HT-29 (cell line): ENCODE data around the gene SMURF2. TPM values are rescaled to one million over a fixed set of nuclear protein-coding genes. Genes with fewer than 3 reads are reported as not detected.

Experiments used
- DNase-seq: peaks from one replicate; pipeline ENCODE4 v3.0.0-alpha.2; 2015; ENCODE audit warnings: low spot score
- small RNA-seq: library from RNA; depleted of rRNA; stranded (forward); fragments of <200 nt; gene quantifications from one replicate; pipeline ENCODE3, GENCODE V24; 2014
- total RNA-seq: library from RNA; depleted of rRNA; stranded (reverse); fragments of >200 nt; shearing (Covaris generic); gene quantifications from 2 replicates; pipeline ENCODE4 v1.2.3, GENCODE V29; 2014; rRNA removed

SMURF2 gene
- total RNA-seq, 1 experiment from 2014 or later, result 10.7 TPM

GRCh38 chr17:64504769-64505339, 157.3 kb downstream of the SMURF2 start:
- no peak for DNase-seq

GRCh38 chr17:64503821-64504768, 158.0 kb downstream of the SMURF2 start:
- DNase-seq, result no peak

GRCh38 chr17:64503341-64503740, 158.8 kb downstream of the SMURF2 start:
- DNase-seq, result no peak

- no peak for DNase-seq
These were observed 159.3 kb downstream of the SMURF2 start for GRCh38 chr17:64502809-64503208.

- no peak for DNase-seq
These were observed 160.1 kb downstream of the SMURF2 start for GRCh38 chr17:64502021-64502420.

- DNase-seq, result no peak
These were observed 161.0 kb downstream of the SMURF2 start for GRCh38 chr17:64500862-64501765.

- peak; percentile 20 for DNase-seq
These were observed 161.6 kb downstream of the SMURF2 start for GRCh38 chr17:64500487-64500859.

GRCh38 chr17:64499805-64500486, 162.2 kb downstream of the SMURF2 start:
- DNase-seq, result peak; percentile 25

- DNase-seq, result peak; percentile 45
These were observed 163.6 kb downstream of the SMURF2 start for GRCh38 chr17:64498308-64499203.

- DNase-seq, result peak; percentile 62
These were observed 164.5 kb downstream of the SMURF2 start for GRCh38 chr17:64497565-64498035.

GRCh38 chr17:64496786-64497564, 165.1 kb downstream of the SMURF2 start, which contains the start of gene POLG2:
Gene POLG2 (minus strand): TSS chr17:64497054. CDS start chr17:64496968, 86 bp downstream.
- peak; percentile 94 for DNase-seq

GRCh38 chr17:64496348-64496785, 165.7 kb downstream of the SMURF2 start:
- DNase-seq, result peak; percentile 38

Small RNAs within 50 kb of the gene (small RNA-seq; reads per million reads assigned to genes)
- not detected for gene AC009994.1

Other genes starting within 250 kb of the SMURF2 start
- 0.71 and 2.5 TPM in 2 replicates for gene MILR1, start 213.2 kb downstream of the SMURF2 start, total RNA-seq
- gene POLG2, start 165.3 kb downstream of the SMURF2 start, total RNA-seq, result 5.1 and 6.5 TPM in 2 replicates
- gene DDX5, start 156.0 kb downstream of the SMURF2 start, total RNA-seq, result 206 and 222 TPM in 2 replicates
- gene CEP95, start 155.3 kb downstream of the SMURF2 start, total RNA-seq, result 32.0 and 35.2 TPM in 2 replicates